HG03108 (cell line): ENCODE results near the gene TRIM41.
"Not testable (repeated sequence)": the region's sequence is repeated elsewhere in the genome, so short reads cannot be mapped to it uniquely, and the experiment has no call there.

Experiments
- ATAC-seq: cut with Tn5 transposase; IDR thresholded peaks from one replicate; pipeline ENCODE4 v1.9.1; 2021; ENCODE audit warnings: moderate library complexity; ENCODE audit not compliant: unreplicated experiment

The TRIM41 gene

DNA sequence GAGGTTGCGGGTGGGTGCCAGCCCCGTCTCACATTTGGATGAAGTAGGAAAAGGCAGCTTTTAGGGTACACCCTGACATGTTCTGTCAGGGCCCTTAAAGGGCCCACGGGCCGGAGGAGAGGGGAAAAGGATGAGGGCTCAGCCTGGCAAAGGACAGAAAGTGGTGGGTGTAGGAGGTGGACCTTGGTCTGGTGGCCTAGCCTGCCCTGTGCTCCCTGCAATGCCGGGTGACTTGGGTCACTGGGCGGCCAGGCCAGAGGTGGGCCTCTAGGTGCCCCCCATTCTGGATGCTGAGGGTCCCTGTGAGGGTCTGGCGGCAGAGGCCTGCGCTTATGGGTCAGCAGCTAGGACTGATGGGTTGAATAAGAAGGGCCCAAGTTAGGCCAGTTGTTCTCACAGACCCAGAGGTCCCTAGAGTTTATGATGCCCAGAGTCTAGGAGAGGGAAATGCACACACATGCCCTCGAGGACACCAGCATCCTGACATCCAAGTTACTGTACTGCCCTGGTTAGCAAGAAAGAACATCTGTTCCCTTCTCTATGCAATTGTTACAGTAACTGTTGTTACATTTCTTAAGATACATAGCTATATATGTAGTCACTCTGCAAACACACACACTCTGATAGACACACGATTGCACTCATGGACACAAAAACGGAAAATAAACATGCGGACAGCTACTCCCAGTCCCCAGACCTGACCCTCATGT lies 30.6 kb upstream of the TRIM41 start:
- ATAC-seq: no peak

DNA sequence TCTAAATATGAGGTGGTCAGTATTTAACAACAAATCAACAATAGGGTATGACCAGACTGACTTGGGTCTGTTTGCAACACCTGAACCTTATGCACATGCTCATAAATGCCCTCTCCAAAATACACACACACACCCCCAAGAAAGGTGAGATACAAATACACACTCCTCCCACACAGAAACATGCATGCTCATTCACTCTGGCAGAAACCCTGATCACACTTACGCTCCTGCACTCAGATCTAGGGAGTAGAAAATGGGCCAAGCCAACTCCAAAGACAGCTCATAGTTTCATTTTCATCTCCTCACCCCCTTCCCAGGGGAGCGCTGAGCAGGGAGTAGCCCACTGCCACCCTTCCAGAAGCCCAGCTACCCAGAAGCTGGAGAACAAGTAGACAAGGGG lies 29.4 kb upstream of the TRIM41 start:
- ATAC-seq: no peak

DNA sequence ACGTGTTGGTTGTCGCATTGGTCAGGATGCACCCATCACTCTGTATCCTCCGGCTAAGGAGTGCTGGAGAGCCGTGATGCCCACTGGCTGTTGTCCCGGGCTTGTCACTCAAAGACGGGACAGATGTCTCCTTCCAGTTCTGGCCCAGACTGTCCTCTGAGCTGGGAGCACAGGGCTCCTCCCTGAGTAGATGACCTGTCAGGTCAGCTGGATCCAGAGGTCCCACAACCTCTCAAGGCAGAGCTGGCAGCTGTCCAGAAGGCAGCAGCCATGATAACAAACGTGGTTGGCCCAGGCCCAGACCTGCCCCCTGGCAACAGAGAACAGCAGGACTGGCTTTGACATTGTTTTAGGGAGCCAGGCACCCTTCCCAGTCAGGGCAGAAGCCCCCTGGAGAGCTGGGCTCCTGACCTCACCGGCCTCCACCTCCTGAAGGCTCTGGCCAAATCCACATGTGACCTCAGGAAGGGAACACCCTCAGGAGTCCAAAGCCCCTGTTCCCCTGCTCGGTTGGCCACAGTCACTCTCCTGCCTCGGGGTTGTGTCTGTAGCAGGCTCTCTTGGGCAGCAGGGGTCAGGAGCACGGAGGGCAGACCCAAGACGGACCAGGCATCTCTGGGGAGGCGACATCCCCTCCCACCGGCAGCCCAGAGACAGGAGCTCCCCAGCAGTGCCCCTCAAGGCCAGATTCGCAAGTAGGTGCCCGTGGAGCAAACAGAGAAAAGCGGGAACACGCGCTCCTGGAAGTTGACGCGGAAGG lies 28.4 kb upstream of the TRIM41 start:
- no peak for ATAC-seq

DNA sequence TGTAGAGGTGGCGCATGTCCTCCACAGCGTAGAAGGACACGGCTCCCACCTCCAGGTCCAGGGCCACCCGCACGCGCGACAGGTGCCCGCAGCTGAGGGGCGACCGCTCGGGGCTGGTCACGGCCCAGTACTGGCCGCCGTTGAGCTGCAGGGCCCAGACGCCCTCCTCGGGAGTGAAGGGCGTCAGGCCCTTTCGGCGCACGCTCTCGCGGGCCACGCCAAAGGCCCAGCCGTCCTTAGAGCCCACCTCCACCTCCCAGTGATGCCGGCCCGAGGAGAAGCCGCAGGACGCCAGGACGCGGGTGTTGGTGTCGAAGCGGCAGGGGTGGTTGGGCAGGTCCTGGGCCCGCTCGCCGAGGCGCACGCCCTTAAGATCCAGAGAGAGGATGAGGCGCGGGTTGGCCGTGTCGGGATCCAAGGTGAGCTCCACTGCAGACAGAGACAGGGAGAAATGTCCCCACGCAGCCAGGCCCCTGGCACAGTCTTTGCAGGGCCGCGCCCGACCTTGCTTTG lies 27.8 kb upstream of the TRIM41 start:
- no peak for ATAC-seq

DNA sequence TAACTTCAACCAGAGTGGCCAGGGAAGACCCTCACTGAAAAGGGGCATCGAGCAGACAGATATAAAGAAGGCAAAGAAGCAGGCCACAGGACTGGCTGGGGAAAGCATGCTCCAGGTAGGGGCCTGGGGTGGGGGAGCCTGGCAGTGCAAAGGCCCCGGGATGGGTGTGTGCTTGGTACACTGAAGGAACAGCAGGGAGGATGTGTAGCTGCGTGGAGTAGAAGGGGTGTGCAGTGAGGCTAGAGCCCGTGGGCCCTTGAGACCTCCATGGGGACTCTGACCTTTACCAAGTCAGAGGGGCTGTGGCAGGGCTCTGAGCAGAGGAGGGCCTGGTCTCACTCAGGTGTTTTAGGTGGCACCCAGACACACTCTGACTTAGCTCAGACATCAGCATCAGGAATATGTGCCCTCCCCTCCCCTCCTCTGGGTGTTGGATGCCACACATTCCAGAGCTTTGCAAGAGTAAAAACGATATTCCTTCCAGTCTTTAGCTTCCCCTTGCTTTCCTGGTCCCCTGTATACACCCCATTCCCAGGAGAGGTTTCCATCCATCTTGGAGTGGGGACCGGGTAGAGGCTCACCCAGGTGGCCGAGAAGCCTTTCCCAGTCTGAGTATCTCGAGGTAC lies 25.6 kb upstream of the TRIM41 start:
- no peak for ATAC-seq

DNA sequence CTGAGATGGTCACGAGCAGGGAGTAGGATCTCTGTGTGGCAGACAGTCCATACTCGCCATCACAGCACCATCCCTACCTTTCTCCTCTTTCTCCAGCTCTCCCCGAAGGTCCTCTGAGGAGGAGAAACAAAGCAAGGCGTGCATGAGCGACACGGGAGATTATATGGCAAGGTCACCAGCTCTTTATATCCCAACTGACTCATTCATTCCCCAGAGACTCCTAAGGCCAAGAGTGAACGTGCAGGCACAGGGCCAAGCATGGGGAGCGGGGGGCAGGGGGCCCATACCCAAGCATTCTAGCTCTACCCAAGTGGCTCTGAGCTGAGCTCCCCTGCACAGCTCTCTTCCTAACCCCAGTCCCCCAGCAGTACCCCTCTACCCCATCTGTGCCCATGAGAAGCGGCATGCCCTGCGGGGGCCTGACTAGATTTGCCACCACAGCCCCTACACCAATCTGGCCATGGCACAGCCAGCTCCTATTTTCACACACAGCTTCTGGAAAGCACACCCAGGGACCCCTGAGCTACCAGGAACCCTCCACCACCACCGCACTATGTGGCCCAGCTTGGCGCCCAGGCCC lies 24.9 kb upstream of the TRIM41 start:
- no peak for ATAC-seq

DNA sequence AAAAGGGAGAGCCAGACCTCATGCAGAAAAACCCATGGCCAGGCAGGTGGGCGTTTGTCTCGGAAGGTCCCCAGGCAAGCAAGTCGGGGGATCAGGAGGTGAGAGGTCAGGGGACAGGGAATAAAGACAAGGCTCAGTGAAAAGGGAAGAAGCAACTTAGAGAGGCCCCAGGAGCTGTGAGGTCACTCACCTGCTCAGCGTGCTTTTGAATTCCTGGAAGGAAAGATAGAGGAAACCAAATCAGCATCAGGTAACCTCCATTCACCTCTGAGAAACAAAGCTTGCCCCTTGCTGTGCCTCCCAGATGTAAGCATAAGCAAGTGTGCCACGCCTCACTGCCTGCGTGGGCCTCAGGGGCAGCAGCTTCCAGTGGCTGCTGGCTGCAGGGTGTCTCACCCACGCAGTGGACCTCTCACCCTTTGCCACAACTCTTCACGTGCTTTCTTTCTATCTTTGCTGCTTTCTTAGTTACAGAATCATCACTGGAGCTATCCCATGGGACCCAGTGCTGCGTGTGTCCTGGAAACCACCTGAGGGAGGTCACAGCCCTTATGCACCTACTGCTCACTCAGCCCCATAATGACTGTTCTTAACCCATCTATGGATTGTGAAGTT lies 24.1 kb upstream of the TRIM41 start:
- peak; percentile 67 for ATAC-seq

DNA sequence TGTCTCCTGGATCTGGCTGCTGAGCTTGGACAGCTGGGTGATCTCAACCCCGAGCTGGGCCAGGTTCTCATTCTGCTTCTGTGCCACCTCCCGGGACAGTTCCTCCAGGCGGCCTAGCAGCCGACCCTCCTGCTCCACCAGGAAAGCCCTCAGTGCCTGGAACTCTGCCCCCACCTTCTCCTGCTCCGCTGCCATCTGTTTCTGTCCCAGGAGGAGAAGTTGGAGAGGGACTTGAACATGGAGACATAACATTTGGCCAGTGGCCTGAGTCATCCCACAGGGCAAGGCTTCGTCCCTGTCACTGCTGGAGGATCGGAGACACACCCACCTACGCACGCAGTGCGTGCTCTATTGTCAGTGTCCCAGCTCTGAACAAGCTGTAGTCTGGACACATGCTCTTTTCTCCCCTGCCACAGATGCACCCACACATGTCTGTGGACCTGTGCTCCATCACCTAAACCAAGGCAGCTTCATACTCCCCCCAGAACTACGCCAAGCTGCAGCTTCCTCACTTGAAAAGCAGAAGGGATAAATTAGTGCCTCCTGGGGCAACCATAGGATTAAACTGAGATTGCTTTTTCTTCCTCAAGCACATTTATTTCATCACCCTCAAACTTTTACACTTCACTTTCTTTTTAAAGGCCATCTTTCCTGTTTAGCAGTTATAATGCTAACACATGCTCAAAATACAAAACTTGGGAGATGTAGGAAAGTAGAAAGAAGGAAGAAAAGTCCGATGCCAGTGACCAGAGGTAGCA lies 23.0 kb upstream of the TRIM41 start:
- ATAC-seq: no peak

DNA sequence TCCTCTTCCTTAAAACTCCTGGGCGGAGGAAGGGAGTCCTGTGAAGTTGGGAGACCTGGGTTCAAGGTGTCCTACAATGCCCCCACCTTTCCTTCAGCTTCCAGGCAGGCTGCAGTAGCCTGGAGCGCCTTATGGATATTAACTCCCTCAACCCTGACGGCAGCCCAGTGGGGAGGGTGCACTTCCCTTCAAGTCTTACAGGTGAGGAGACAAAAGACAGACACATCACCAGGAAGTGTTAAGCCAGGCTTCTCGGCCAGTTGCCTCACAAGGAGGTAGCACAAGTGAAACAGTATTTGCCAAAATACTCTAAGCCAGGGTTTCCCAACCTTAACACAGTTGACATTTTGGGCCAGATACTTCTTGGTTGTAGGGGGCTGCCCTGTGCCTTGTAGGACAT lies 22.3 kb upstream of the TRIM41 start:
- no peak for ATAC-seq

DNA sequence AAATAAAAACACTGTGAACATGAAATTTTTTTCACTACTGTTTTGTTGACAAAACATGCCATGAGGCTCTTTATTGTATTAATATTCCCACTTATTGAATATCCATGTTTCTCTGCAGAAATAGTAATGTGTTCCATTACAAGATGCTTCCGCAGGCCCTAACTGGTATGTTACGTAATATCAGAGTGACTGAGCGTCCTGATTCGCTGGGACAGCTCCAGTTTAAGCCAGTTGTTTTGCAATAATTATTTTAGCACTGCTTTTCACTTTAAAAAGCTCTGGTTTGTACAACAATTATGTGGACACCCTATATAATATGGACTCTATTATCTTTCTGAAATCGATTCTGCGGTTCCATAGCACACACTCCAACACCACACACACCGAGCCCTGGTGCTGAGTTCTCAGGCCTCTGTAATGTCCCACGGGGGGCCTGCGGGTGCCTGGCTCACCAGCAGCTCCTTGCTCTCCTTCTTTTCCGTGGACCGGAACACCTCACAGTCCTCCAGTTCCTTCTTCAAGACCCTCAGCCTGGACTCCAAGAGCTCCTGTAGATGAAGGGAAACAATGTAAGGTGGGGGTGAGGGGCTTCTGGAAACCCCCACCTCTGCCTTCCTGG lies 19.9 kb upstream of the TRIM41 start:
- no peak for ATAC-seq

DNA sequence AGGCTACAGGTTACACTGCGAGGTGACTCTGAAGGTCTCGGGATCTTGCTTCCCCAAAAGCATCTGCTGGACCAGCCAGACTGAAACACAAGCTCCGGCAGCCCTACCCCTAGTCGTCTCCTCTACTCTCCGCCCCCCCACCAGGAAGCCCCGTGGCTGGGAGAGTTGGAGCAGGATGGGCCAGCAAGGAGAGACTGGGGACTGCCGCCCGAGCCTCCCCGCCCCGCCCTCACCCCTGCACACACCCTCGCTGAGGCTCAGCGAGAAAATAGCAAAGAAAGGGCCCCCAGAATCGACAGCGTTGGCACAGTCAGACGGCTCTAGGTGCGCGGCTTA lies 19.3 kb upstream of the TRIM41 start:
- ATAC-seq: no peak

DNA sequence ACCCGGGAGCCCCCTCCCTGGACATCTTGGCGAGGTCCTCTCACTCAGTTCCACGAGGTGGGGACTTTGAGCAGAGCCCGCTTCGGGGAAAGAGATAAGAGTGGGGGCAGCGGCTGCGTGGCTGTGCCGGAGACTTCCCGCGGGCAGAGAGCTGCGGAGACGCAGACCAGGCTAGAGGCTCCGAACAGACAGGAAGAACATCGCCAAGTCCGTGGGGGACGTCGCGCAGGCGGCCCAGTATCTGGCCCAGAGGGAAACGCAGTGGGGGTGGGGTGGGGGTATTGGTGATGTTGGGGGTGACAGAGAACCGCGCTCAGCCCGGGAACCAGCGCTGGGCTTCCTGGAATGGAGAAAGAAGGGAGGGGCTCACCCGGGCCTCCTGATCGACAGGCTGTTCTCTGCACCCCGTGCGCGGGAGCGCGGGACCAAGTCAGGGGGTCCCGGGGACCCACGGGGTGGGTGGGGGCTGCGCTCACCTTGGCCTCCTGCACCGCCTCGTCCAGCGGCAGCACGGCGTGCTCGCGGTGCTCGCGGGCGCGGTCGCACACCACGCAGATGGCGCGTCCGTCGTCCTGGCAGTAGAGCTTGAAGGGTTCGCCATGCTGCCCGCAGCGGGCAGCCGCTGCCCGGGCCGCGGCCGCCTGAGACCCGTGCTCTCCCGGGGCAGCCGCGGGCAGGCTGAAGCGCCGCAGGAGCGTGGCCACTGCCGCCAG lies 18.8 kb upstream of the TRIM41 start:
- ATAC-seq: no peak

DNA sequence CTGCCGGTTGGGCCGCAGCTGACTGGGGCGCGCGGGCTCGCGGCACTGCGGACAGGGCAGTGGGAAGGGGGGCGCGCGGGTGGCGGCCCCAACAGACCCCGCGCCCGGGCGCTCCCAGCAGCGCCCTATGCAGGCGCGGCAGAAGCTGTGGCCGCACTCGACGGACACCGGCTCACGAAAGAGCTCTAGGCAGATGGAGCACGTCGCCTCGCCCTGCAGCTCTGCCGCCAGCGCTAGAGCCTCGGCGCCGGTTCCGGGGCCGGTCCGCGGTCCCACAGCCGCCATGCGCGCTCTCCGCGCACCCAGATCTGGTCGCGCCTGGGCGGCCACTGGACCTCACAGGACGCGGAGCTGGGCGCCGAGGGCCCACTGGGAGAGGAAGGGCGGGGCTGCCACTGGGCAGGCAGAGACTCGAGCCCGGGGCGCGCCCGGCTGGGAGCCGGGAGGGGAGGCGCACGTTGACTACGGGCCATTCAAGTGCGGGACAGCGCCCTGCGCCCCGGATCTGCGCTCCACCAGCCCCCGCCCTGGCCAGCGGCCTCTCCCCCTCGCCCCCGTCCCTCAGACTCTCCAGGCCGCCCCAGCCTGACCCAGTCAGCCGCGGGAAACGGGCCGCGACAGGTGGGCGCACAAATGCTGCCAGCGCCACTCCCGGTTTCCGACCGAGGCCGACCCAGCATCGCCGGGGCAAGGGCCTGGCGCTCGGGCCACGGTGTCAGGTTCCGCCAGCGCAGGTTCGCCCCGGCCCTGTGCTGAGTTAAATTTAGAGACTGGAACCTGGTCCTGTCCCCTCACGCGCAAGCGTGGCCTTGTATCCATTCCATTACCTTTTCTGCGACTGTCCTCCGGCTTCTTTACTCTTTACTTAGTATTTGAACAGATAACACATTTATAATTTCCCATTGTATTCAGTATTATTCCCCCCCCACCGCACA lies 18.0 kb upstream of the TRIM41 start, which contains the start of gene TRIM7:
TSS of gene TRIM7 (minus strand) at position 371 of the 935 bp plus-strand sequence. CDS start at position 285, 86 bp downstream.
- no peak for ATAC-seq

DNA sequence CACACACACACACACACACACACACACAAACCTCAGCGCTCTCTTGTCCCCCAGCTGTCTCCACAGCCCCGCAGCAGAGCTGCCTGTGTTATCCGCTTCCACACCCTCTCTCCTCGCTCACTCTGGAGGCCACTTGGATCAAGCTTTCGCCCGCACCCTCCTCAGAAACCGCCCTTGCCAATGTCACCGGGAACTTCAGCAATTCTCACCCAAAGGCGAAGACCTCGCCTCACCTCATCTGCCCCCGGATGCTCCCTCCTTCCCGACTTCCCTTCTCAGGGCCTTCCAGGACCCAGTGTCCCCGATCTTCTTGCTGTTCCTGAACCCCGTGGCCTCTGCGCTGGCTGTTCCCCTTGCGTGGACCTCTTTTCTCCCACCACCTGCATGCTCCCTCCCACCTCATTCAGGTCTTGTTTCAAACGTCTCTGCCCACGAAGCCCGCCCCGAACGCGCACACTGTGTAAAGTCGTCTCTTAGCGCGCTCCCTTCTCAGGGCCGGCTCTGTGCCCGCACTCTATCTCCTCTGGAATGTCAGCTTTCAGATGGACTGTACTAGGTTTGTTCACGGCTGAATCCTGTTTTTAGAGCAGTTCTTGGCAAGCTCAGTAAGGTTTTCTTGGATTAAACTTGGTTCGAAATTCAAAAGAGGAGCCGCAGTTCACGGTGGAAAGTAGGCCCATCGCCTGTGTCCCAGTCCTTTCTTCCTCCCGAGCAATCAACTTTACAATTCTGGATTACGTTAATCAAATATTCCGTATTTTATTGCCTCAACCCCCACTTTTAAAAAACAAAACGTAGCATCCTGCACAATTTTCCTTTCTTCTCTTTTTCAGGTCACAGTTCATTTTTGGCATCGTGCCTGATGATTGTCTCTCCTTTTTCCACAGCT lies 17.1 kb upstream of the TRIM41 start:
- ATAC-seq: no peak

DNA sequence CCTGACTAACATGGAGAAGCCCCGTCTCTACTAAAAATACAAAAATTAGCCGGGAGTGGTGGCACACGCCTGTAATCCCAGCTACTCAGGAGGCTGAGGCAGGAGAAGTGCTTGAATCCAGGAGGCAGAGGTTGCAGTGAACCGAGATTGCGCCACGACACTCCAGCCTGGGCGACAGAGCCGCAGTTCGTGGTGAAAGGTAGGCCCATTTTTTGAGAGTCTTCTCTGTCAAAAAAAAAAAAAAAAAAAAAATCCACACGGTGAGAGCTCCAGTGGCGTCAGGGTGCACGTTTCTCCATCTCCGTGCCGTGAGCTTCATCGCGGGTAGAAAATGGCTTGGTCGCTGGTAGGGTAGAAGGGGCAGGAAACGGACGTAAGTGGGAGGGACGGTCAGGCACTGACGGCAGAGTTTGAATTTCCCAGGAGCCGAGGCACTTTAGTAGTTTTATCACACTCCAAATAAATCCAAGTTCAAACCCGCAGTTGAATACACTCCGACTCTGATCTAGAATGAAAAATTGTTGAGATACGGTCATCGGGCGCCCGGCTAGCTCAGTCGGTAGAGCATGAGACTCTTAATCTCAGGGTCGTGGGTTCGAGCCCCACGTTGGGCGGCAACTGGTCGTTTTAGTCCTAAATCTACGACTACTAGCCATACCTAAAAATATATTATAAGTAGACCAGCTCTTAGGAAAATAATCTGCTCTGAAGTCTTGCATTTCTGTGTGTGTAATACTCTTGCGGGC lies 15.7 kb upstream of the TRIM41 start:
- peak; percentile 30 for ATAC-seq

DNA sequence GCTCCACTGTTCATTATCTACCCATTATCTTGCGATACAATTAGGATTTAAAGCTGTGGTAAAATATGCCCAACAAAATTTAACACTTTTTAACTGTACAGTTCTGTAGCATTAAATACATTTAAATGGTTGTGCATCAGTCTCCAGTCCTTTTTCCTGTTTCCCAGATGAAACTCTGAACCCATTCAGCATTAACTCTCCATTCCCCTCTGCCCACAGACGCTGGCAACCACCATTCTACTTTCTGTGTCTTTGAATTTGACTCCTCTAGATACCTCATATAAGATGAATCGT lies 15.2 kb upstream of the TRIM41 start:
- no peak for ATAC-seq

DNA sequence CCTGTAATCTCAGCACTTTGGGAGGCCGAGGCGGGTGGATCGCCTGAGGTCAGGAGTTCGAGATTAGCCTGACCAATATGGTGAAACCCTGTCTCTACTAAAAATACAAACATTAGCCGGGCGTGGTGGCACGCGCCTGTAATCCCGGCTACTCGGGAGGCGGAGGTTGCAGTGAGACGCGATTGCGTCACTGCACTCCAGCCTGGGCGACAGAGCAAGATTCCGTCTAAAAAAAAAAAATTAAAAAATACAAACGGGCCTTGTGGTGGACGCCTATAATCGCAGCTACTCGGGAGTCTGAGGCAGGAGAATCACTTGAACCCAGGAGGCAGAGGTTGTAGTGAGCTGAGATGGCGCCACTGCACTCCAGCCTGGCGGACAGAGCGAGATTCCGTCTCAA lies 14.1 kb upstream of the TRIM41 start:
- not testable (repeated sequence) for ATAC-seq
